COLO668 (cell line): Measurements from ENCODE around the gene HOXD13.
A peak's percentile ranks its signal among the peaks of the same experiment; 100 is the strongest.

Experiments used
- DNase-seq: peaks from one replicate; lab custom pipeline; 2025; ENCODE audit not compliant: unreplicated experiment; lab: John Stamatoyannopoulos, UW

HOXD13 gene

GRCh38 chr2:176118601-176119339, 26.2 kb downstream of the HOXD13 start:
- peak; percentile 80 for DNase-seq

- no peak for DNase-seq
These were observed 28.1 kb downstream of the HOXD13 start for GRCh38 chr2:176120364-176121189.

DNA sequence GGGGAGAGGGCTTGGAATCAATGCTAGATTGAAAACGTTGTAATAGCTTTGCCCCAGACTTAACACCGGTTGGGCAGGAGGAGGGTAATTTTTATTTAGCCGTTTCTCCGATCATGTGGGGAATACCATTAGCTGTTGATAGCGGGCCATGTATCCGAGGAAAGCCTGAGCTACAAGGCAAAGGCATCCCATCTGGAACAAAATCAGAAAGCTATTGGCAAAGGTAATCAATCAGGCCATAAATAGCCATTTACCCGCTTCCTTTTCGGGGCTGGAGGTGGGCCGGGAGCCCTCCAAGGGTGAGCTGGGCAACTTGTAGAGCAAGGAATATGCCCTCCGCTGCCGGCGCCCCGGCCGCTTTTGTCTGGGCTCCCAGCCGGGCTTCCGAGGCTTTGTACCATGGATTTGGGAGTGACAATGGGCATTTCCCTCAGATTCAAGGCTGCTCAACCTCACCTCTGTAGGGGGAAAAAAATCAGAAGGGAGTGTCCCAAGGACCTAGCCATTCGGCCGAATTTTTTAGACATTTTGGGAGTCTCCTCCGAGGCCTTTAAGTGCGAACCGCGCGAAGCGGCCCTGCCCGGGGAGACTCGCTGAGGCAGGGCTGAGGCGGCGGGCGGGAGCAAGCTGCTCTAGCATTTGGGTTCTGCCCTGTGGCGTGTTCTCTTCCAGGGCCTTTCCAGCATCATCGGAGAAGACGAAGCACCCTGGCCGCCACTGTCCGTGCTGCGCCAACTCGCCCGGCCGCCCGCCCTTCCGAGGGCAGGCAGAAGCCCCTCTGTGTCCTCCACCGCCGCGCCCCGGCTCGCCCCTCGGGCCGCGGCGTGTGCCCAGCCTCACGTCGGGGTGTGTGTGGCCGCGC, 28.9 kb downstream of the HOXD13 start:
- peak; percentile 43 for DNase-seq

GRCh38 chr2:176122052-176122682, 29.6 kb downstream of the HOXD13 start:
- DNase-seq = peak; percentile 82

DNA sequence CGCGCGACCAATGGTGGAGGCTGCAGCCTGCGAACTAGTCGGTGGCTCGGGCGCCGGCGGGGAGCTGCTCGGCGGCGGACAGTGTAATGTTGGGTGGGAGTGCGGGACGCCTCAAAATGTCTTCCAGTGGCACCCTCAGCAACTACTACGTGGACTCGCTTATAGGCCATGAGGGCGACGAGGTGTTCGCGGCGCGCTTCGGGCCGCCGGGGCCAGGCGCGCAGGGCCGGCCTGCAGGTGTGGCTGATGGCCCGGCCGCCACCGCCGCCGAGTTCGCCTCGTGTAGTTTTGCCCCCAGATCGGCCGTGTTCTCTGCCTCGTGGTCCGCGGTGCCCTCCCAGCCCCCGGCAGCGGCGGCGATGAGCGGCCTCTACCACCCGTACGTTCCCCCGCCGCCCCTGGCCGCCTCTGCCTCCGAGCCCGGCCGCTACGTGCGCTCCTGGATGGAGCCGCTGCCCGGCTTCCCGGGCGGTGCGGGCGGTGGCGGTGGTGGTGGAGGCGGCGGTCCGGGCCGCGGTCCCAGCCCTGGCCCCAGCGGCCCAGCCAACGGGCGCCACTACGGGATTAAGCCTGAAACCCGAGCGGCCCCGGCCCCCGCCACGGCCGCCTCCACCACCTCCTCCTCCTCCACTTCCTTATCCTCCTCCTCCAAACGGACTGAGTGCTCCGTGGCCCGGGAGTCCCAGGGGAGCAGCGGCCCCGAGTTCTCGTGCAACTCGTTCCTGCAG, 30.3 kb downstream of the HOXD13 start, which contains the start of gene HOXD9:
TSS of gene HOXD9 (plus strand) at position 37 of the 728 bp plus-strand sequence. CDS start at position 87, 50 bp downstream.
- DNase-seq = peak; percentile 88

DNA sequence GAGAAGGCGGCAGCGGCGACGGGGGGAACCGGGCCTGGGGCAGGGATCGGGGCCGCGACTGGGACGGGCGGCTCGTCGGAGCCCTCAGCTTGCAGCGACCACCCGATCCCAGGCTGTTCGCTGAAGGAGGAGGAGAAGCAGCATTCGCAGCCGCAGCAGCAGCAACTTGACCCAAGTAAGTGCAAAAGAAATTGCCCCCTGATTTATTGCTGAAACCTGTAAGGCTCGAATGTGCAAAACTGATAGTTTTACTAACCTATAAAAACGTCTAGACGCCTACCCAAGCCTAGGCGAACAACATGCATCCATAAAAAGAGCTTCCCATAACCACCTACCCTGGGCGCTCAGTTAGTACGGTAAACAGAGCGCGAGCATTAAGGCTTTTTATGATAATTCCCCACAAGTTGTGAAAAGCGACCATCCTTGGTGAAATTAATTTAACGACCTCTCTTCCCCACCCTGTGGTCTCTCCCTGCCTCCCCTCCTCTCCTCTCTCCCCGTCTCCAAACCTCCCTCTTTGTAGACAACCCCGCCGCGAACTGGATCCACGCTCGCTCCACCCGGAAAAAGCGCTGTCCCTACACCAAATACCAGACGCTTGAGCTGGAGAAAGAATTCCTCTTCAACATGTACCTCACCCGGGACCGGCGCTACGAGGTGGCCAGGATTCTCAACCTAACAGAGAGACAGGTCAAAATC, 31.0 kb downstream of the HOXD13 start:
- DNase-seq = peak; percentile 26

DNA sequence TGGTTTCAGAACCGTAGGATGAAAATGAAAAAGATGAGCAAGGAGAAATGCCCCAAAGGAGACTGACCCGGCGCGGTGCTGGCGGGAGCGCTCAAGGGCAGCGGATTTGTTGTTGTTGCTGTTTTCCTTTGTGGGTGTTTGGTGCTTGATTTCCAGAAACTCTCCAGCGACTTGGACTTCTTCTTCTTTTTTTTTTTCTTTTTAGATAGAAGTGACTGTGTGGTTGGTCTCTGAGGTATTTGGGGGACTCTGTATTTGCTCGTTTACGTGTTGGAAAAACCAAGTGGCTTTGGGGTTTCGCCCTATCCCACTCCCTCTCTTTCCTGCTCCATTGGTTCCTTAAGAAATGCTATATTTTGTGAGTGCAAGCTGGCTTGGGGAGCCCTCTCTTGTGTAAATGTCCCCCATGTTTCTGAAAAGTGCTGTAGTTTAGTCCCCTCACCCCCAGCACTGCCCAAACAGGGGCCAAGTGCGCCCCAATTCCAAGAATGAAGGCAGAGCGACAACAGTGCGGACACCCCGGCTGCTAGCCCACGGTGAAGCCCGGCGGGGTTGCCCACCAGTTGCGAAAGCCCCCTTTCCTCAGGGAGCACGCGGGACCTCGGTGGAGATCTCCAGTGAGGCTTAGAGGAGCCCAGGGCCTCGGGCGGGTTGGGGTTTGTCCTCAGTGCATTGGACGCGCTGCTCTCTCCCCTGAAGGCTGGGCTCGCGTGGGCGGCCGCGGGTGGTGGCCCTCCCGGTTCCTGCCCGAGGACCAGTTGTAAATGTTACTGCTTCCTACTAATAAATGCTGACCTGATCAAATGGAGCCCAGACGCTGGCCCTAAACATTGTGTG, 31.8 kb downstream of the HOXD13 start:
- DNase-seq = no peak

DNA sequence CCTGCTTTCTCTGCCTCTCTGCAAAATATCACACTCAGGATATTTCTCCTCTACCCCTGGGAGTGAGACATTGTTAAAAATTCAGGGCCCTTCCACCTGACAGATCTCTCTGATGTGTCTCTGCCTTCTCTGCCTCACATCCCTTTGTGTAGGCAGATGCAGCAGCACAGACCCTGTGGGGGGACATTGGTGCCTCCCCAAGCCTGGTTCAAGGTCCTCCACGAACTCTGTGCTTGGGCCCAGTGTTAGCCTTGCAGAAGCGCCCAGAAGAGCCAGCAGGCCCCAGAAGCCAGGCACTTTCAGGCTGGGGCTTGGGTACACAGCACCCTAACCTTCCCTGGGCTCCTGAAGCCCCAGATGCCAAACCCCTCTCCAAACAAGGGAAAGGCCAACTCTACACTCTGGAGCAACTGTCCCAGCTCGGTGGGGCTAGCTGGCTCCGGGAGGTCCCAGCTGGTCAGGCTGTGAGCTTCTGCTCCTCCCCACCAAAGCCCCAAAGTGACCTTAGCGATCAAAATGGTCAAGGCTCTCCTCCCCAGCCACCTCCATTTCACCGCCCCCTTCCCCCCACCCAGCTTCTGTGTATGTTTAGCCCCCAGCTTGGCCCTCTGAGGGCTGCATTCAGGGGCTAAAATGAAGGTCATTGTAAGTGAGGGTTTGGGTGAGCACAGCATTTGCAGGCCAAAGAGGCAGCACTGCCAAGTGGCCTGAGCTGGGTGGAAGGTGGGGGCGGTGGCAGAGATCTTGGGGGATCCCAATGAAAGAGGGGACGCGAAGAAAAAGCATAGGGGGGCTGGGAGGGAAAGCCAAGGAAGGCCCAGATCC, 32.6 kb downstream of the HOXD13 start:
- DNase-seq = no peak

DNA sequence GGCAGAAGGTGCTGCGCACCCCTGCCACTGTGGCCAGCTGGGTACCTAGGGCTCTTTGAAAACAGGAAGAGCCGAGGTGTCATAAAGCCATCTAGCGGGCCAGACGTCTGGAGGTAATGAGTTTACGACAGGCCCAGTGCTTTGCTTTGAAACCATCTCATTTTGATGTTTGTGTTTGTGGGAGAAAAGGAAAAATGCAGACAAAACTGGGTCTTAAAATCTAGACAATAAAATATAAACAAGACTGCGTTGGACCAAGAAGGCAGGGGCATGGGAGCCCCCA, 33.2 kb downstream of the HOXD13 start:
- no peak for DNase-seq

DNA sequence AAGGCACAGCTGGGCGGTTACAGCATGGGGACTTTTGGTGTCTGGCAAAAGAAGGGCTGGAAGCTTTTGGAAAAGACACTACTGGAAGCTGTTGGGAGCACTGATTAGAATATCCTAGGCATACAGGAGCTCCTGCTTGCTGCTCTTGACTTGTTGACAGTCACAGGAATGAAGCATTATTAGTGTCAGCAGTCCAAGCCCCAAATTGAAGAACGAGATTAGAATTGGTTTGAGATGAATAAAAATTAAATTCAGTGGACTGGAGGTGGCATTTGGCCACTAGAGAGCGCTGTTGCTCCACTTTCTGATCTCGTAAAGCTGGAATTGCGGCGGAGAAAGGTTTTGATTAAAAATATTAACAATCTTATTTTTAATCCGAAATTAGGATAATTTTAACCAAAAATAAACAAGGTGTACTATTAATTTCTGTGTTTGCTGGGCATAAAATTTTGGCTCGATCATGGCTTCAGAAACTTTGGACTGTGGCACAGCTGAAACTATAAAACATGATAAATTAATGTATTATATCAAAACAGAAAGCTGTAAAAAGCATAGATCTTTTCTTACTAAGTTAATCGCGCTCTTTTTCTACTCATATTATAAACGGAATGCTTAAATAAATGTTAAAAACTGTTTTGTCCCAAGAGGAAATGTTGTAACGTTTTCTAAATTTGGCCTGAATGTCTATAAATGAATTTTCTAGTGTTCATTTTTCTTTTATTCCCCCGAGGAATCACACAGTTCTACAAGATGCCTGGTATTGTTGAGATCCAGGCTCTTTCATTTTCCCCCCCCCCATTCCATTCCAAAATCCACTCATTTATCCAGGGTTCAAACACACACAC, 34.6 kb downstream of the HOXD13 start:
- peak; percentile 78 for DNase-seq

- DNase-seq = no peak
These were observed 35.2 kb downstream of the HOXD13 start for GRCh38 chr2:176127774-176128072.

- peak; percentile 67 for DNase-seq
These were observed 35.9 kb downstream of the HOXD13 start for GRCh38 chr2:176128172-176128981.

GRCh38 chr2:176128982-176129796, 36.7 kb downstream of the HOXD13 start, which contains the start of gene HOXD8:
TSS of gene HOXD8 (plus strand) at chr2:176129705. CDS start at chr2:176130367, 662 bp downstream.
- peak; percentile 94 for DNase-seq

DNA sequence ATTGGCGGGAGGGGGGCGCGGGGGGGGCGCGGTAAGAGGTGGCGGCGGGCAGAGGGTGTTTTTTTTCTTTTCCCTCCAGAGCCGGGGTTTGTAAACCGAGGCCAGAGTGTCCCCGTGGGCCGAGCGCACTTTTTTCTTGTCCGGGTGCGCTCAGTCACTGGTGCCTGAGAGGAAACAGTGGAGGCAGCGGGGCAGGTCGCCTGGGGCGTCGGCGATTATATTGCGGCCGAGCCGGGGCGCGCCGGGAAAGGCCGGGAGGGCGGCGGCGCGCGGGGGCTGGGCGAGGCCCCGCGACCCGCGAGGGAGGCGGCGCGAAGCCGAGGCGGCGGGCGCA, 37.3 kb downstream of the HOXD13 start:
- DNase-seq = no peak

DNA sequence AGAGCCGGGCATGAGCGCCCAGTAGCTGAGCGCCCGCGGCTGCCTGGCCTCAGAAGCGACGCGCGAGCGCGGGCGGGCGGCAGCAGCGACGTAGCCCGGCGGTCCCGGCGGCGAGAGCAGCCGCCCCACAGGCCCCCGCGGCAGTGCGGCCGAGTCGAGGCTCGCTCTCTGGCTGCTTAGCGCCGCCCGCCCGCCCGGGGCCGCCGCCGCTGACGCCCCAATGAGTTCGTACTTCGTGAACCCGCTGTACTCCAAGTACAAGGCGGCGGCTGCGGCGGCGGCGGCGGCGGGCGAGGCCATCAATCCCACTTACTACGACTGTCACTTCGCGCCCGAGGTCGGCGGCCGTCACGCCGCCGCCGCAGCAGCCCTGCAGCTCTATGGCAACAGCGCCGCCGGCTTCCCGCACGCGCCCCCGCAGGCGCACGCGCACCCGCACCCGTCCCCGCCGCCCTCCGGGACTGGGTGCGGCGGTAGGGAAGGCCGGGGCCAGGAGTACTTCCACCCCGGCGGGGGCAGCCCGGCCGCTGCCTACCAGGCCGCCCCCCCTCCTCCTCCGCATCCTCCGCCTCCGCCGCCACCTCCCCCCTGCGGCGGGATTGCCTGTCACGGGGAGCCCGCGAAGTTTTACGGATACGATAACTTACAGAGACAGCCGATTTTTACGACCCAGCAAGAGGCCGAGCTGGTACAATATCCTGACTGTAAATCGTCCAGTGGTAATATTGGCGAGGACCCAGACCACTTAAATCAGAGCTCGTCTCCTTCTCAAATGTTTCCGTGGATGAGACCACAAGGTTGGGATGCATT, 37.8 kb downstream of the HOXD13 start:
- peak; percentile 80 for DNase-seq
